ENCODE data around the gene KLK14.

DNA sequence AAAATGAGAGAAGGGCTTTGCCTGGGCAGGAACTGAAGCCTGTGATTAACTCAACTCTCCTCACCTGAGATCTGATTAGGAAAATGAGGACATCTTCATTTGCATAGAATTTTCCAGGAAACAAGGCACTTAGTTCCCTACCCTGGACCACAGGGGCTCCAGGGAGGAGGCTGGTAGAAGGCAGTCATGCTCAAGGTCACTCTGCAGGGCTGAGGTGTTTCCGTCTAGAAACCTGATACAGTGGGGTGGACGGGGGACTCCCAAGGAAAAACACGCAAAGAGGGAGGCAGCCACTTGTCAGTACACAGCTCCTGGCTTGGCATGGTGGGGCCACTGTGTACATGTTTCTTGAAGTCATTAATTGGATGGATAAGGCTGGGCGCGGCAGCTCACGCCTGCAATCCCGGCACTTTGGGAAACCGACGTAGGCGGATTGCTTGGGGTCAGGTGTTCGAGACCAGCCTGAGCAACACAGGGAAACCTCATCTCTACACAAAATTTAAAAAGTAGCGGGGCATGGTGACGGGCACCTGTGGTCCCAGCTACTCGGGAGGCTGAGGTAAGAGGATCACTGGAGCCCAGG is 6.0 kb downstream of the KLK14 start:
- TF ChIP-seq, protein P1, sequence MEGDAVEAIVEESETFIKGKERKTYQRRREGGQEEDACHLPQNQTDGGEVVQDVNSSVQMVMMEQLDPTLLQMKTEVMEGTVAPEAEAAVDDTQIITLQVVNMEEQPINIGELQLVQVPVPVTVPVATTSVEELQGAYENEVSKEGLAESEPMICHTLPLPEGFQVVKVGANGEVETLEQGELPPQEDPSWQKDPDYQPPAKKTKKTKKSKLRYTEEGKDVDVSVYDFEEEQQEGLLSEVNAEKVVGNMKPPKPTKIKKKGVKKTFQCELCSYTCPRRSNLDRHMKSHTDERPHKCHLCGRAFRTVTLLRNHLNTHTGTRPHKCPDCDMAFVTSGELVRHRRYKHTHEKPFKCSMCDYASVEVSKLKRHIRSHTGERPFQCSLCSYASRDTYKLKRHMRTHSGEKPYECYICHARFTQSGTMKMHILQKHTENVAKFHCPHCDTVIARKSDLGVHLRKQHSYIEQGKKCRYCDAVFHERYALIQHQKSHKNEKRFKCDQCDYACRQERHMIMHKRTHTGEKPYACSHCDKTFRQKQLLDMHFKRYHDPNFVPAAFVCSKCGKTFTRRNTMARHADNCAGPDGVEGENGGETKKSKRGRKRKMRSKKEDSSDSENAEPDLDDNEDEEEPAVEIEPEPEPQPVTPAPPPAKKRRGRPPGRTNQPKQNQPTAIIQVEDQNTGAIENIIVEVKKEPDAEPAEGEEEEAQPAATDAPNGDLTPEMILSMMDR (IDR thresholded peaks at IDR 0.05) = no peak
- no peak for TF ChIP-seq POLR2A (IDR thresholded peaks at IDR 0.05)
